GM12878 (cell line): ENCODE results near the gene PLEKHH1. TPM values are rescaled to one million over a fixed set of nuclear protein-coding genes. Genes with fewer than 3 reads are reported as not detected.

ENCODE experiments used
- ATAC-seq: fragments of 200-7000 bp; cut with Tn5 transposase; 3 replicates; pipeline ENCODE4 v1.9.1; 2020; ENCODE audit warnings: mild to moderate bottlenecking, moderate library complexity
- BruUV-seq: library from RNA; stranded (reverse); fragments of 400-500 nt; replicated peaks from 2 replicates; lab custom pipeline; 2021; lab: Mats Ljungman, UMichigan
- CTCF ChIA-PET: fragments of 300-600 bp; sonication (Branson Sonifier 250); formaldehyde crosslinking; extraction: SDS; loops from one replicate; lab custom pipeline; 2021; ENCODE audit warnings: inconsistent platforms; lab: Yijun Ruan, JAX
- POLR2A ChIA-PET: fragments of 350-600 bp; formaldehyde crosslinking; extraction: SDS; loops from one replicate; lab custom pipeline; 2021; ENCODE audit warnings: inconsistent platforms; lab: Charles Lee
- RAD21 ChIA-PET: fragments of 300-600 bp; sonication (Branson Sonifier 250); formaldehyde crosslinking; loops from one replicate; lab custom pipeline; 2023; ENCODE audit warnings: antibody characterized with exemption; ENCODE audit not compliant: unreplicated experiment; lab: Charles Lee
- SMC1A ChIA-PET: fragments of 300-600 bp; sonication (Branson Sonifier 250); formaldehyde crosslinking; loops from one replicate; lab custom pipeline; 2023; ENCODE audit not compliant: unreplicated experiment, uncharacterized antibody; lab: Charles Lee
- DNase-seq: peaks from one replicate; pipeline ENCODE4 v3.0.0-alpha.2; 2011; ENCODE audit warnings: low read depth, low spot score
- FAIRE-seq: peaks from 3 replicates; lab custom pipeline; 2011; peaks lifted over from hg19 to GRCh38; lab: Jason Lieb, UNC
- H2AFZ ChIP-seq: 2 replicates; pipeline ENCODE4 v1.6.0; 2011; ENCODE audit warnings: low read depth, low read length, control low read depth; ENCODE audit not compliant: control insufficient read depth
- H3K27ac ChIP-seq: 2 replicates; pipeline ENCODE4 v1.5.1; 2011; ENCODE audit warnings: control low read depth; ENCODE audit not compliant: control insufficient read depth, insufficient read depth
- H3K27me3 ChIP-seq, 2 experiments: replicated peaks in 1 of 2; 2 replicates each; pipeline versions ENCODE4 v1.6.0 to v1.6.1; 2011; ENCODE audit warnings: low read length in 1 of 2; ENCODE audit not compliant: control insufficient read depth in 2 of 2, insufficient read depth in 2 of 2
- H3K36me3 ChIP-seq, 2 experiments: 2 replicates each; pipeline ENCODE4 v1.5.1; 2011; ENCODE audit warnings: low read length in 1 of 2; ENCODE audit not compliant: control insufficient read depth in 2 of 2, insufficient read depth in 2 of 2
- H3K4me1 ChIP-seq: 2 replicates; pipeline ENCODE4 v1.6.1; 2011; ENCODE audit warnings: mild to moderate bottlenecking, low read length, moderate library complexity, mixed read lengths; ENCODE audit not compliant: control insufficient read depth, insufficient read depth
- H3K4me2 ChIP-seq: 2 replicates; pipeline ENCODE4 v1.6.0; 2011; ENCODE audit warnings: control low read depth; ENCODE audit not compliant: control insufficient read depth, insufficient read depth
- H3K4me3 ChIP-seq: fragments of 200-600 bp; sonication (generic); 2 replicates; pipeline ENCODE4 v1.5.1; 2016
- H3K79me2 ChIP-seq: 2 replicates; pipeline ENCODE4 v1.6.0; 2011; ENCODE audit warnings: low read length; ENCODE audit not compliant: control insufficient read depth, insufficient read depth
- H3K9ac ChIP-seq: 2 replicates; pipeline ENCODE4 v1.8.0; 2011; ENCODE audit warnings: low read length, control low read depth, mixed read lengths; ENCODE audit not compliant: control insufficient read depth, insufficient read depth
- H3K9me3 ChIP-seq: replicated peaks from 3 replicates; pipeline ENCODE4 v1.5.1; 2011; ENCODE audit warnings: mild to moderate bottlenecking, low read length; ENCODE audit not compliant: control insufficient read depth, insufficient read depth
- H4K20me1 ChIP-seq: 2 replicates; pipeline ENCODE4 v1.6.0; 2011; ENCODE audit not compliant: control insufficient read depth, insufficient read depth
- CUX1 ChIP-seq: IDR thresholded peaks from 2 replicates; pipeline ENCODE4 v1.6.1; 2012; ENCODE audit warnings: improper control_type of control experiment, low read depth, low read length; ENCODE audit not compliant: insufficient replicate concordance
- FOS ChIP-seq: IDR thresholded peaks from 3 replicates; pipeline ENCODE4 v1.6.1; 2011; ENCODE audit warnings: borderline replicate concordance; ENCODE audit not compliant: insufficient read length; ENCODE audit errors: extremely low read depth
- HDGF ChIP-seq: fragments of 450-650 bp; IDR thresholded peaks from 2 replicates; pipeline ENCODE4 v1.6.1; 2016; ENCODE audit warnings: antibody characterized with exemption
- MYB ChIP-seq: fragments of 150-350 bp; IDR thresholded peaks from 2 replicates; pipeline ENCODE4 v1.6.1; 2014; ENCODE audit warnings: mild to moderate bottlenecking, low read depth, low read length, borderline replicate concordance
- NFXL1 ChIP-seq: fragments of 450-650 bp; IDR thresholded peaks from 2 replicates; pipeline ENCODE4 v1.6.1; 2017; ENCODE audit warnings: antibody characterized with exemption, mild to moderate bottlenecking, borderline replicate concordance
- NR2C1 ChIP-seq: fragments of 450-650 bp; IDR thresholded peaks from 2 replicates; pipeline ENCODE4 v1.6.1; 2017; ENCODE audit warnings: antibody characterized with exemption, mild to moderate bottlenecking, moderate library complexity
- RBBP5 ChIP-seq: fragments of 200-600 bp; sonication (generic); conservative IDR thresholded peaks from 2 replicates; pipeline ENCODE4 v1.6.1; 2016
- SREBF1 ChIP-seq: IDR thresholded peaks from 2 replicates; pipeline ENCODE4 v1.6.1; 2012; ENCODE audit warnings: mild to moderate bottlenecking, low read length
- ZNF217 ChIP-seq: fragments of 450-650 bp; IDR thresholded peaks from 2 replicates; pipeline ENCODE4 v1.6.1; 2017; ENCODE audit warnings: antibody characterized with exemption, mild to moderate bottlenecking
- ZNF592 ChIP-seq: fragments of 450-650 bp; IDR thresholded peaks from 2 replicates; pipeline ENCODE4 v1.6.1; 2017; ENCODE audit warnings: mild to moderate bottlenecking, moderate library complexity
- WGBS: methylation state at CpG from one replicate; pipeline ENCODE4 v1.1.6; 2016; ENCODE audit warnings: low lambda C conversion rate; ENCODE audit not compliant: insufficient replicate concordance, insufficient coverage; ENCODE audit errors: missing lambda C conversion rate; 5-methylcytosine and 5-hydroxymethylcytosine counted together
- in situ Hi-C: fragments of 300-500 bp; cut with MboI; formaldehyde crosslinking; loops from 9 replicates; pipeline ENCODE4 v1.14.3; 2018; ENCODE audit warnings: mixed read lengths
- intact Hi-C: fragments of 100-400 bp; cut with micrococcal nuclease; formaldehyde crosslinking; loops from one replicate; pipeline ENCODE4 v1.14.2; 2022; ENCODE audit not compliant: unreplicated experiment
- polyA plus RNA-seq, 11 experiments: library from polyadenylated mRNA; depleted of rRNA in 4 of 11; unstranded in 6 of 11; stranded (reverse) in 5 of 11; fragments of >200 nt; fragmentation: Nextera tagmentation in 4 of 11; fragmentation: Illumina TruSeq in 1 of 11; extraction: Ambion mirVana in 4 of 11; extraction: Trizol in 1 of 11; gene quantifications; 1 replicate in 1 of 11; 2 replicates in 10 of 11; pipeline versions ENCODE4 v1.2.1 to v1.2.3, GENCODE V29; 2011 to 2016; ENCODE audit warnings: inconsistent platforms in 2 of 11, missing spikeins in 2 of 11, low read depth in 1 of 11
- total RNA-seq, 4 experiments: library from RNA; depleted of rRNA in 3 of 4; stranded (reverse); fragments of >200 nt in 3 of 4; fragmentation: Illumina TruSeq in 1 of 4; extraction: Trizol in 1 of 4; gene quantifications; 2 replicates each; pipeline versions ENCODE4 v1.2.1 to v1.2.3, GENCODE V29; 2013 to 2021
- TF ChIP-seq, protein P1 (sequence below): IDR thresholded peaks from 2 replicates; pipeline ENCODE4 v1.6.1; 2011; ENCODE audit warnings: mild to moderate bottlenecking, low read depth, low read length, moderate library complexity; ENCODE audit not compliant: insufficient replicate concordance

Gene PLEKHH1
- total and polyA plus RNA-seq, 10 of the 15 experiments (the other 5 are each of a cell fraction or from before 2014, with no cell fraction given), result 0.11 to 0.95 (median 0.41) TPM

DNA sequence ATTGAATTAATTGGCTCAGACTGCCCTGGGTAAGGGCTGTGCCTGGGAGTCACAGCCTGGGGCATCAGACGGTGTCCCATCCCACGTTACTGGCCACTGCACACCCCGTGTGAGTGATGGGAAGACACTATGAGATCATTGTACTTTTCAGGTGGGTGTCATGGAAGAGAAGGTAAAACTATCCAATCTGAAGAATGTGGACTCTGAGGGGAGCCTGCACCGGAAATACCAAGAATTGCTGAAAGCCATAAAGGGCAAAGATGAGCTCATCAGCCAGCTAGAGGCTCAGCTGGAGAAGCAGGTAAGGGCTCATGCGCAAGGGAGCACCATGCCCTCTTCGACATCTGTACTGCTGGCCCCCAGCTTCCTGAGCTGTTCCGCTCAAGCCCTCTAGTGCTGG, 24.0 kb downstream of the PLEKHH1 start:
- POLR2A ChIA-PET, result interaction anchor here (0.6 kb wide), 1 partner anchor 9 kb away, joined by 4 read pairs; no protein-coding TSS in a partner anchor
- Histone ChIP-seq H3K9me3 (no peaks in the 10 kb centered on the region), H2AFZ (no peak overlapping the region), H3K4me2 (no peak overlapping the region), H3K9ac (no peak overlapping the region), H3K79me2 (no peaks in the 10 kb centered on the region), H3K4me1 (no peaks in the 10 kb centered on the region), H4K20me1 (no peaks in the 10 kb centered on the region), H3K27ac (no peak overlapping the region), H3K36me3 (no peaks in the 10 kb centered on the region), H3K27me3 (no peaks in the 10 kb centered on the region; a peak in 1 of 4 replicates), H3K4me3 (no peak overlapping the region)
- ATAC-seq, result no peak
- CTCF ChIA-PET, result interaction anchor here (0.9 to 3.8 kb wide), 9 partner anchors 9 to 147 kb away, joined by 3 to 22 read pairs (median 6); no protein-coding TSS in a partner anchor
- WGBS, result 49% methylated on average over 7 of the region's 7 CpGs
- intact Hi-C loops (no loop called here), in situ Hi-C loops (no loop called here)
- SMC1A ChIA-PET, result interaction anchor here (0.6 to 2.8 kb wide), 3 partner anchors 25 to 130 kb away, joined by 3 to 15 read pairs (median 5); no protein-coding TSS in a partner anchor
- RAD21 ChIA-PET, result interaction anchor here (0.8 to 3.3 kb wide), 3 partner anchors 14 to 129 kb away, joined by 3 to 12 read pairs (median 3); no protein-coding TSS in a partner anchor
- FAIRE-seq, result no peak
- DNase-seq, result no peak
- BruUV-seq, result no TSS peak
- TF ChIP-seq FOS, result no peak
- no peak for TF ChIP-seq NFXL1
- TF ChIP-seq ZNF217, result no peak
- no peak for TF ChIP-seq MYB
- no peak for TF ChIP-seq NR2C1
- TF ChIP-seq, protein P1, sequence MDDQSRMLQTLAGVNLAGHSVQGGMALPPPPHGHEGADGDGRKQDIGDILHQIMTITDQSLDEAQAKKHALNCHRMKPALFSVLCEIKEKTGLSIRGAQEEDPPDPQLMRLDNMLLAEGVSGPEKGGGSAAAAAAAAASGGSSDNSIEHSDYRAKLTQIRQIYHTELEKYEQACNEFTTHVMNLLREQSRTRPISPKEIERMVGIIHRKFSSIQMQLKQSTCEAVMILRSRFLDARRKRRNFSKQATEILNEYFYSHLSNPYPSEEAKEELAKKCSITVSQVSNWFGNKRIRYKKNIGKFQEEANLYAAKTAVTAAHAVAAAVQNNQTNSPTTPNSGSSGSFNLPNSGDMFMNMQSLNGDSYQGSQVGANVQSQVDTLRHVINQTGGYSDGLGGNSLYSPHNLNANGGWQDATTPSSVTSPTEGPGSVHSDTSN, result no peak
- no peak for TF ChIP-seq SREBF1
- TF ChIP-seq HDGF, result no peak
- TF ChIP-seq ZNF592, result no peak
- no peak for TF ChIP-seq CUX1
- no peak for TF ChIP-seq RBBP5
